H9 (cell line): Measurements from ENCODE around the gene MED27. TPM values are rescaled to one million over a fixed set of nuclear protein-coding genes. Genes with fewer than 3 reads are reported as not detected.

Source experiments
- DNase-seq: peaks from one replicate; pipeline ENCODE4 v3.0.0-alpha.2; 2017
- H2AFZ ChIP-seq: one replicate; pipeline ENCODE4 v1.6.1; 2013; ENCODE audit warnings: mild to moderate bottlenecking, low read length, control low read depth, moderate library complexity
- H2AK5ac ChIP-seq: 2 replicates; pipeline ENCODE4 v1.6.1; 2013; ENCODE audit warnings: low read length, control low read depth, mixed read lengths; ENCODE audit not compliant: insufficient read length
- H2BK120ac ChIP-seq: one replicate; pipeline ENCODE4 v1.6.1; 2013; ENCODE audit warnings: low read depth, mild to moderate bottlenecking, low read length, control low read depth, inconsistent platforms; ENCODE audit not compliant: poor library complexity, severe bottlenecking
- H2BK12ac ChIP-seq: 2 replicates; pipeline ENCODE4 v1.6.1; 2013; ENCODE audit warnings: low read length, control low read depth, mixed read lengths, low read depth; ENCODE audit not compliant: insufficient read length
- H2BK15ac ChIP-seq: 2 replicates; pipeline ENCODE4 v1.6.1; 2013; ENCODE audit warnings: low read depth, low read length, control low read depth
- H2BK20ac ChIP-seq: one replicate; pipeline ENCODE4 v1.6.1; 2013; ENCODE audit warnings: low read depth, mild to moderate bottlenecking, low read length, control low read depth, inconsistent platforms; ENCODE audit not compliant: poor library complexity, severe bottlenecking
- H2BK5ac ChIP-seq: 2 replicates; pipeline ENCODE4 v1.6.1; 2013; ENCODE audit warnings: low read length, control low read depth, mixed read lengths; ENCODE audit not compliant: insufficient read length
- H3K14ac ChIP-seq: 2 replicates; pipeline ENCODE4 v1.6.1; 2013; ENCODE audit warnings: low read length, control low read depth; ENCODE audit not compliant: insufficient read depth
- H3K18ac ChIP-seq: 2 replicates; pipeline ENCODE4 v1.6.1; 2013; ENCODE audit warnings: low read depth, mild to moderate bottlenecking, mixed read lengths, low read length, control low read depth; ENCODE audit not compliant: insufficient read length
- H3K23ac ChIP-seq: 2 replicates; pipeline ENCODE4 v1.6.1; 2013; ENCODE audit warnings: low read length, control low read depth, mixed read lengths, low read depth; ENCODE audit not compliant: insufficient read length
- H3K23me2 ChIP-seq: 2 replicates; pipeline ENCODE4 v1.6.1; 2013; ENCODE audit warnings: low read depth, mild to moderate bottlenecking, mixed read lengths, low read length, control low read depth; ENCODE audit not compliant: insufficient read length, poor library complexity, severe bottlenecking
- H3K27ac ChIP-seq: 2 replicates; pipeline ENCODE4 v1.5.1; 2013; ENCODE audit warnings: low read length, control low read depth, mixed read lengths, low read depth; ENCODE audit not compliant: insufficient read length
- H3K27me3 ChIP-seq: 2 replicates; pipeline ENCODE4 v1.6.1; 2013; ENCODE audit warnings: low read length, control low read depth, inconsistent platforms; ENCODE audit not compliant: insufficient read depth
- H3K4ac ChIP-seq: 2 replicates; pipeline ENCODE4 v1.6.1; 2013; ENCODE audit warnings: low read depth, mild to moderate bottlenecking, control low read depth, inconsistent platforms, low read length, moderate library complexity
- H3K4me1 ChIP-seq: 2 replicates; pipeline ENCODE4 v1.6.1; 2013; ENCODE audit warnings: low read length, control low read depth, inconsistent platforms; ENCODE audit not compliant: insufficient read depth
- H3K4me2 ChIP-seq: 2 replicates; pipeline ENCODE4 v1.6.1; 2013; ENCODE audit warnings: low read length, control low read depth, mixed read lengths; ENCODE audit not compliant: insufficient read length, insufficient read depth
- H3K56ac ChIP-seq: 2 replicates; pipeline ENCODE4 v1.6.1; 2013; ENCODE audit warnings: low read depth, mild to moderate bottlenecking, mixed read lengths, low read length, control low read depth; ENCODE audit not compliant: insufficient read length
- H3K79me1 ChIP-seq: 2 replicates; pipeline ENCODE4 v1.6.1; 2013; ENCODE audit warnings: low read depth, mild to moderate bottlenecking, moderate library complexity, low read length, control low read depth, inconsistent platforms; ENCODE audit not compliant: insufficient read depth, poor library complexity, severe bottlenecking
- H3K79me2 ChIP-seq: 2 replicates; pipeline ENCODE4 v1.6.1; 2013; ENCODE audit warnings: low read length, control low read depth, inconsistent platforms; ENCODE audit not compliant: insufficient read depth
- H3K9ac ChIP-seq: 2 replicates; pipeline ENCODE4 v1.6.1; 2013; ENCODE audit warnings: low read length, control low read depth, mixed read lengths; ENCODE audit not compliant: insufficient read length; ENCODE audit errors: extremely low read depth
- H3K9me3 ChIP-seq: one replicate; pipeline ENCODE4 v1.6.1; 2013; ENCODE audit warnings: low read depth, low read length, inconsistent platforms; ENCODE audit not compliant: control insufficient read depth
- H3T11ph ChIP-seq: one replicate; pipeline ENCODE4 v1.6.1; 2013; ENCODE audit warnings: mild to moderate bottlenecking, low read length, control low read depth, inconsistent platforms
- H4K20me1 ChIP-seq: one replicate; pipeline ENCODE4 v1.6.1; 2013; ENCODE audit not compliant: control insufficient read depth, insufficient read length, insufficient read depth
- H4K5ac ChIP-seq: 2 replicates; pipeline ENCODE4 v1.6.1; 2013; ENCODE audit warnings: low read depth, mild to moderate bottlenecking, mixed read lengths, low read length, control low read depth; ENCODE audit not compliant: insufficient read length
- H4K8ac ChIP-seq: replicated peaks from 2 replicates; pipeline ENCODE4 v1.6.1; 2013; ENCODE audit warnings: low read length, control low read depth, mixed read lengths, low read depth; ENCODE audit not compliant: insufficient read length
- H4K91ac ChIP-seq: 2 replicates; pipeline ENCODE4 v1.6.1; 2013; ENCODE audit warnings: low read depth, mild to moderate bottlenecking, moderate library complexity, mixed read lengths, low read length, control low read depth; ENCODE audit not compliant: insufficient read length
- H3K27ac Mint-ChIP-seq, 3 experiments: 2 replicates in 2 of 3; 3 replicates in 1 of 3; pipeline ENCODE4 v1.8.0; 2020 to 2021; ENCODE audit warnings: mixed read lengths in 3 of 3, mild to moderate bottlenecking in 1 of 3, moderate library complexity in 1 of 3
- H3K27me3 Mint-ChIP-seq: 2 replicates; pipeline ENCODE4 v1.8.0; 2021; ENCODE audit warnings: low read depth, mild to moderate bottlenecking, moderate library complexity, mixed read lengths
- H3K36me3 Mint-ChIP-seq, 3 experiments: 2 replicates in 2 of 3; 3 replicates in 1 of 3; pipeline ENCODE4 v1.8.0; 2020 to 2021; ENCODE audit warnings: low read depth in 3 of 3, mixed read lengths in 3 of 3; ENCODE audit not compliant: insufficient read depth in 1 of 3
- H3K4me1 Mint-ChIP-seq, 2 experiments: 2 replicates each; pipeline ENCODE4 v1.8.0; 2020; ENCODE audit warnings: mixed read lengths in 2 of 2
- H3K4me3 Mint-ChIP-seq, 2 experiments: 2 replicates in 1 of 2; 3 replicates in 1 of 2; pipeline ENCODE4 v1.8.0; 2020 to 2021; ENCODE audit warnings: mild to moderate bottlenecking in 2 of 2, mixed read lengths in 2 of 2, moderate library complexity in 1 of 2
- H3K9me3 Mint-ChIP-seq, 2 experiments: 2 replicates in 1 of 2; 3 replicates in 1 of 2; pipeline ENCODE4 v1.8.0; 2020; ENCODE audit warnings: mild to moderate bottlenecking in 2 of 2, mixed read lengths in 2 of 2, moderate library complexity in 1 of 2
- CTCF ChIP-seq: fragments of 200-600 bp; sonication (generic); conservative IDR thresholded peaks from 3 replicates; pipeline ENCODE4 v1.8.0; 2021; ENCODE audit warnings: antibody characterized with exemption, mild to moderate bottlenecking
- WGBS: extraction: QIAGEN DNeasy Blood & Tissue Kit; methylation state at CpG from one replicate; pipeline ENCODE4 v1.1.7; 2013; ENCODE audit warnings: missing lambda C conversion rate, low lambda C conversion rate, mixed read lengths; ENCODE audit not compliant: insufficient read length; ENCODE audit errors: extremely low coverage; 5-methylcytosine and 5-hydroxymethylcytosine counted together
- total RNA-seq: library from RNA; stranded (reverse); gene quantifications from 2 replicates; pipeline ENCODE4 v1.2.1, GENCODE V29; 2021

Gene MED27
- total RNA-seq, 1 experiment from 2014 or later: 33.5 TPM

GRCh38 chr9:132068605-132069004, 11.1 kb downstream of the MED27 start:
- no CpG with 5 or more reads among the region's 6 CpGs for WGBS
- Mint-ChIP-seq H3K36me3 (peaks cover 10 to 12% (median 12%) of the 10 kb centered on the region in 3 experiments; a peak in 6 of 7 replicates), H3K27ac (peak overlapping the region in 1 of 3 experiments; percentile 41; a peak in 1 of 7 replicates)

More at GRCh38 chr9:132068605-132069004, 11.1 kb downstream of the MED27 start:
- H3K4me2 ChIP-seq: no peak overlapping the region
- H3K9me3 Mint-ChIP-seq: no peaks in the 10 kb centered on the region
- peaks cover 14% of the 10 kb centered on the region for H3K79me1 ChIP-seq
- no peak overlapping the region for H2BK12ac ChIP-seq
- H4K20me1 ChIP-seq: no peaks in the 10 kb centered on the region
- H2BK15ac ChIP-seq: no peak overlapping the region
- TF ChIP-seq CTCF: no peak
- H3K4me1 ChIP-seq: no peaks in the 10 kb centered on the region; the same call in 1 of the 2 replicates
- no peak overlapping the region for H3K4ac ChIP-seq
- DNase-seq: no peak
- no peak overlapping the region for H4K5ac ChIP-seq
- H2AFZ ChIP-seq: no peak overlapping the region
- no peak overlapping the region for H3K23ac ChIP-seq
- H2BK120ac ChIP-seq: no peak overlapping the region
- H3K4me3 Mint-ChIP-seq: no peak overlapping the region
- H3K18ac ChIP-seq: no peak overlapping the region
- H3K27me3 Mint-ChIP-seq: no peaks in the 10 kb centered on the region
- no peak overlapping the region for H2BK20ac ChIP-seq
- H3K27ac ChIP-seq: no peak overlapping the region
- no peak overlapping the region for H4K91ac ChIP-seq
- peaks cover 9 to 18% of the 10 kb centered on the region in 2 experiments for H3K4me1 Mint-ChIP-seq
- no peaks in the 10 kb centered on the region for H3K27me3 ChIP-seq
- H3K79me2 ChIP-seq: peaks cover 10% of the 10 kb centered on the region; the same call in 1 of the 2 replicates
- H3K23me2 ChIP-seq: no peaks in the 10 kb centered on the region
- no peak overlapping the region for H3K56ac ChIP-seq
- H3K9me3 ChIP-seq: no peaks in the 10 kb centered on the region
- H3T11ph ChIP-seq: no peak overlapping the region
- no peak overlapping the region for H3K14ac ChIP-seq
- H4K8ac ChIP-seq: no peak overlapping the region
- no peak overlapping the region for H2BK5ac ChIP-seq
- no peak overlapping the region for H3K9ac ChIP-seq
- H2AK5ac ChIP-seq: no peak overlapping the region
